ENCODE measurements around the gene ZC3H12D.

Gene ZC3H12D

GRCh38 chr6:149414821-149415220, 70.0 kb downstream of the ZC3H12D start:
- DNase-seq (ENCODE audit: low read depth in 2 of 2): no peak

GRCh38 chr6:149414009-149414408, 70.8 kb downstream of the ZC3H12D start:
- DNase-seq (ENCODE audit: low read depth in 2 of 2): no peak

- DNase-seq (ENCODE audit: low read depth in 2 of 2): no peak
Measured at GRCh38 chr6:149410557-149410956, 74.3 kb downstream of the ZC3H12D start.

DNA sequence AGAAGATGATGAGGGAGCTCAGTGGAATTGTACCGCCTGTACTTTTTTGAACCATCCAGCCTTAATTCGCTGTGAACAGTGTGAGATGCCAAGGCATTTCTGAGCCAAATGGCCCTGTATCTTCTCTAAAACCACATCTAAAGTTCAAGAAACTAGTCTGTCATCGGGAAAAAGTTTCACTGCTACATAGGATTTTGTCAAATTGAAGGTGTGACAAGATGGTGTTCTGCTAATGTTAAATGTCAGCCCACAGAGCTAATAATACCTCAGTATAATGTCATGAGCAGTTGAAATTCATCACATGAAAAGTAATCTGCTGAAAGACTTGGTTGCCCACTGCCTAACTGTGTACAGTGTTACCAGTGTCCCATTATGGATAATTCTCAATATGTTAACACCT, 75.2 kb downstream of the ZC3H12D start:
- DNase-seq (ENCODE audit: low read depth in 2 of 2): no peak

- DNase-seq (ENCODE audit: low read depth in 2 of 2): no peak
Measured at GRCh38 chr6:149405823-149406765, 78.7 kb downstream of the ZC3H12D start.

GRCh38 chr6:149403534-149403933, 81.3 kb downstream of the ZC3H12D start:
- DNase-seq (ENCODE audit: low read depth in 2 of 2): no peak

DNA sequence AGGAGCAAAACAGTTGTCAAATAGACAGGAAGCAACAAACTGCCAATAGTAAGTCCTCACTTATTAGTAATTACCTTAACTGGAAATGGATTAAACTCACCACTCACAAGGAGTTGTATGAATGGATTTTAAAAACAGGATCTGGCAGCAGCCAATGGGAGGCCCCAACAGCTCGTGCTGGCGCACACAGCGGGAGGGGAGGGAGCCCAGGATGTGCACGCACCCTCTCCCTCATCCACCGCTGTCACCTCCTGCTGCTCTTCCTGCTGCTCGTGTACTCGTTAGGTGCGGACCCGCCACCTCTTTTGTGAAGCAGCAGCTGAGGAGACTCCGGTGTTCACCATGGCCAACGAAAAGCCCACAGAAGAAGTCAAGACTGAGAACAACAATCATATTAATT, 84.8 kb downstream of the ZC3H12D start, which contains the start of gene SUMO4:
Gene SUMO4, plus strand, starts transcription at position 213 of the 400 bp plus-strand sequence. Its CDS starts 130 bp downstream, at position 343.
- no peak for DNase-seq (ENCODE audit: low read depth in 2 of 2)

DNA sequence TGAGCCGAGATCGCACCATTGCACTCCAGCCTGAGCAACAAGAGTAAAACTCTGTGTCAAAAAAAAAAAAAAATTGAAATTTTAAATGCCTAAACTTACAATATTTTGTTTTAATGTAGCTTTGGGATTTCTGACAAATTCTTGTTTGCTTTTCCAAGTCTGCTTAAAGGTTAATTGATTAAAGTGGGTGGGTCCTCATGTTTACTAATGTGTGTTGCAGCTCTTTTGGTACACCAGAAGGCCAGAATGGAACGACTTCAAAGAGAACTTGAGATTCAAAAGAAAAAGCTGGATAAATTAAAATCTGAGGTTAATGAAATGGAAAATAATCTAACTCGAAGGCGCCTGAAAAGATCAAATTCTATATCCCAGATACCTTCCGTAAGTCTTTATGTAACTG, 87.4 kb downstream of the ZC3H12D start:
- DNase-seq (ENCODE audit: low read depth in 2 of 2): no peak

Data from stimulated activated CD8-positive, alpha-beta memory T cell treated with anti-CD3 and anti-CD28 coated beads, Interleukin-15, amount 100 ng/mL, for 4 hours (primary cell).